NCI-H2227 (cell line): ENCODE results near the gene DEAF1.
"Not testable (repeated sequence)": the region's sequence is repeated elsewhere in the genome, so short reads cannot be mapped to it uniquely, and the experiment has no call there.

Source experiments
- DNase-seq: peaks from one replicate; lab custom pipeline; 2025; ENCODE audit not compliant: unreplicated experiment; lab: John Stamatoyannopoulos, UW

Gene DEAF1

GRCh38 chr11:702462-703461 is 7.7 kb upstream of the DEAF1 start:
- no peak for DNase-seq

- no peak for DNase-seq
These were observed 6.9 kb upstream of the DEAF1 start for GRCh38 chr11:701741-702461.

- DNase-seq, result no peak
These were observed 4.7 kb upstream of the DEAF1 start for GRCh38 chr11:699753-700152.

GRCh38 chr11:699116-699508 is 4.1 kb upstream of the DEAF1 start:
- DNase-seq, result no peak

- no peak for DNase-seq
These were observed 3.6 kb upstream of the DEAF1 start for GRCh38 chr11:698493-699115.

GRCh38 chr11:697811-698311 is 2.8 kb upstream of the DEAF1 start:
- peak; percentile 34 for DNase-seq

GRCh38 chr11:696955-697491 is 2.0 kb upstream of the DEAF1 start:
- no peak for DNase-seq

- DNase-seq, result peak; percentile 100
These were observed 671 bp upstream of the DEAF1 start, which contains the start of gene TMEM80 for GRCh38 chr11:695538-696248. Gene TMEM80 (plus strand): TSS chr11:695816. CDS start chr11:695828, 12 bp downstream.

GRCh38 chr11:695288-695537 is 191 bp upstream of the DEAF1 start:
- no peak for DNase-seq

GRCh38 chr11:693887-694562 is 997 bp downstream of the DEAF1 start:
- no peak for DNase-seq

- peak; percentile 48 for DNase-seq
These were observed 1.6 kb downstream of the DEAF1 start for GRCh38 chr11:693415-693831.

- DNase-seq, result no peak
These were observed 2.1 kb downstream of the DEAF1 start for GRCh38 chr11:692824-693414.

GRCh38 chr11:691710-692590 is 3.1 kb downstream of the DEAF1 start:
- no peak for DNase-seq

- DNase-seq, result no peak
These were observed 4.0 kb downstream of the DEAF1 start for GRCh38 chr11:690738-691633.

GRCh38 chr11:690244-690643 is 4.8 kb downstream of the DEAF1 start:
- DNase-seq, result not testable (repeated sequence)

- no peak for DNase-seq
These were observed 5.4 kb downstream of the DEAF1 start for GRCh38 chr11:689625-690024.

- no peak for DNase-seq
These were observed 6.3 kb downstream of the DEAF1 start for GRCh38 chr11:688681-689080.

GRCh38 chr11:687751-688150 is 7.3 kb downstream of the DEAF1 start:
- DNase-seq, result no peak
